Left lung (tissue), 10 donors: ENCODE measurements around the gene TMX1. TPM values are rescaled to one million over a fixed set of nuclear protein-coding genes. Genes with fewer than 3 reads are reported as not detected.
A peak's percentile ranks its signal among the peaks of the same experiment; 100 is the strongest.

Source experiments
- ATAC-seq: fragments of 200-7000 bp; cut with Tn5 transposase; one replicate; pipeline ENCODE4 v1.9.1; 2020; ENCODE audit warnings: moderate library complexity
- DNase-seq, 4 donors: peaks; one replicate each; pipeline ENCODE4 v3.0.0-alpha.2; 2013 to 2020
- H3K27ac ChIP-seq, 2 donors: fragments of 200-600 bp; sonication (generic) in 1 of 2; one replicate each; pipeline versions ENCODE4 v1.5.0 to v1.8.0; 2020 to 2021
- H3K27me3 ChIP-seq, 2 donors: fragments of 200-600 bp; sonication (generic) in 1 of 2; one replicate each; pipeline versions ENCODE4 v1.5.0 to v1.8.0; 2020 to 2021
- H3K36me3 ChIP-seq, 2 donors: fragments of 200-600 bp; sonication (generic) in 1 of 2; one replicate each; pipeline versions ENCODE4 v1.5.0 to v1.8.0; 2020 to 2021
- H3K4me1 ChIP-seq, 2 donors: fragments of 200-600 bp; one replicate each; pipeline ENCODE4 v1.8.0; 2021
- H3K4me3 ChIP-seq, 2 donors: fragments of 200-600 bp; sonication (generic) in 1 of 2; one replicate each; pipeline versions ENCODE4 v1.5.0 to v1.8.0; 2020 to 2021; ENCODE audit warnings: mild to moderate bottlenecking in 1 of 2
- H3K9me3 ChIP-seq, 2 donors: fragments of 200-600 bp; sonication (generic) in 1 of 2; one replicate each; pipeline versions ENCODE4 v1.5.0 to v1.8.0; 2020 to 2021
- intact Hi-C, 2 donors: fragments of 100-400 bp; cut with DNase I; formaldehyde crosslinking; loops; one replicate each; pipeline versions ENCODE4 v1.11.2 to v1.14.2; 2022
- polyA plus RNA-seq, 6 donors: library from polyadenylated mRNA; unstranded; fragments of 120-200 nt; gene quantifications; one replicate each; pipeline ENCODE4 v1.2.1, GENCODE V29; 2013; ENCODE audit not compliant: insufficient read length in 6 of 6
- total RNA-seq, 2 donors: library from RNA; stranded (reverse); fragmentation: NEBNext Ultra II Directional; extraction: Animal tissue kit (Norgen Biotek cat#: 25700); gene quantifications; one replicate each; pipeline ENCODE4 v1.2.1, GENCODE V29; 2021
- TF ChIP-seq, protein P1 (sequence below), 2 donors: fragments of 200-600 bp; sonication (generic) in 1 of 2; IDR thresholded peaks; one replicate each; pipeline versions ENCODE4 v1.5.0 to v1.8.0; 2021; ENCODE audit warnings: antibody characterized with exemption in 2 of 2
- donor health status: DM: no; HTN: yes; CAD: no.
- donor health status: DM: no; HTN: no; CAD: no.

Gene TMX1
- total and polyA plus RNA-seq, 8 donors = 32.7 to 55.7 (median 49.6) TPM

DNA sequence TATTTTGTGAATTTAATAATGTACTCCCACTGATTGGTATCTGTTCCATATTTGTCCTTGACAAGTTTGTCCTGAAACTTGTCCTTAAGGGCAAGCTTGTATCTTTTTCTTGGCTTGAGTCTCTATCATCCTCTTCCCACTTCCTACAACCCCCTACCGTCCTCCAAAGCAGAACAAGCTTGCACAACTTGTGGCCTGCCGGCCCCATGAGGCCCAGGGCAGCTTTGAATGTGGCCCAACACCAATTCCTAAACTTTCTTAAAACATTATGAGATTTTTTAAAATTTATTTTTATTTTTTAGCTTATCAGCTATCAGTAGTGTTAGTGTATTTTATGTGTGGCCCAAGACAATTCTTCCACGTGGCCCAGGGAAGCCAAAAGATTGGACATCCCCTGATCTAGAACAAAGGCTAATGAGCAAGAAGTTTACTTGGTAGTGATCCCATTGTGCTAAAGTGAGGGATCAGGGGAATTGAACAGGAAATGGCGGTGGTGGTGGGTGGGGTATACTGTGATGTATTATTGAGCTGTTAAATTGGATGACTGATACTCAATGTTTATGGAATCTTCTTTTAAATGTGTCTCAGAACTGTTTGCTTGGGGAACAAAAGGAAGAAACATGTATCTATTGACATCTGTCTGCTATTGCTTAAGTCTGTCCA, 37.8 kb downstream of the TMX1 start:
- no peaks in the 10 kb centered on the region for H3K27me3 ChIP-seq
- intact Hi-C loops = no loop called here
- DNase-seq (no peak), ATAC-seq (no peak)
- no peaks in the 10 kb centered on the region for H3K9me3 ChIP-seq
- H3K4me3 ChIP-seq = no peak overlapping the region
- H3K4me1 ChIP-seq = no peaks in the 10 kb centered on the region
- no peak overlapping the region for H3K27ac ChIP-seq
- H3K36me3 ChIP-seq = no peaks in the 10 kb centered on the region
- TF ChIP-seq, protein P1, sequence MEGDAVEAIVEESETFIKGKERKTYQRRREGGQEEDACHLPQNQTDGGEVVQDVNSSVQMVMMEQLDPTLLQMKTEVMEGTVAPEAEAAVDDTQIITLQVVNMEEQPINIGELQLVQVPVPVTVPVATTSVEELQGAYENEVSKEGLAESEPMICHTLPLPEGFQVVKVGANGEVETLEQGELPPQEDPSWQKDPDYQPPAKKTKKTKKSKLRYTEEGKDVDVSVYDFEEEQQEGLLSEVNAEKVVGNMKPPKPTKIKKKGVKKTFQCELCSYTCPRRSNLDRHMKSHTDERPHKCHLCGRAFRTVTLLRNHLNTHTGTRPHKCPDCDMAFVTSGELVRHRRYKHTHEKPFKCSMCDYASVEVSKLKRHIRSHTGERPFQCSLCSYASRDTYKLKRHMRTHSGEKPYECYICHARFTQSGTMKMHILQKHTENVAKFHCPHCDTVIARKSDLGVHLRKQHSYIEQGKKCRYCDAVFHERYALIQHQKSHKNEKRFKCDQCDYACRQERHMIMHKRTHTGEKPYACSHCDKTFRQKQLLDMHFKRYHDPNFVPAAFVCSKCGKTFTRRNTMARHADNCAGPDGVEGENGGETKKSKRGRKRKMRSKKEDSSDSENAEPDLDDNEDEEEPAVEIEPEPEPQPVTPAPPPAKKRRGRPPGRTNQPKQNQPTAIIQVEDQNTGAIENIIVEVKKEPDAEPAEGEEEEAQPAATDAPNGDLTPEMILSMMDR (IDR thresholded peaks at IDR 0.05) = no peak

DNA sequence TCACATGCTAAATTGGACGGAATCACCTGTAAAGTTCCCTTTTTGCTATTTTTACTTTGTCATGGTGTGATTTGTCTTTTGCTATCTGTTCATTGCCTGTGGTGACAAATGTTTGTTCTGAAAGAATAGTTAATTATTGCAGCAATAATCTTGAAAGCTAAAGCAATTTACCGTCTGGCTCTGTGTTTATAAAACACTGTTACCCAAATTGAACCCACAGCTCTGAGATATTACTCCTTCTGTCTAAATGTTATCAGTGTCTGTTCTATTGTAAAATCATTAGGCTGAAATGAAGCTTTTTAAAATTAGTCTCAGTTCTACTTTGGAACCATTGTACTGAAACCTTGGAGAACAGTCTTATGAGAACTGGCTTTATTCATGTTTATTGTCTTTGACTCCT, 42.5 kb downstream of the TMX1 start:
- H3K27me3 ChIP-seq = no peaks in the 10 kb centered on the region
- TF ChIP-seq, protein P1 (IDR thresholded peaks at IDR 0.05) = no peak
- ATAC-seq (no peak), DNase-seq (no peak)
- no peaks in the 10 kb centered on the region for H3K9me3 ChIP-seq
- no peaks in the 10 kb centered on the region for H3K36me3 ChIP-seq
- H3K4me1 ChIP-seq = no peaks in the 10 kb centered on the region
- H3K27ac ChIP-seq = no peak overlapping the region
- intact Hi-C loops = no loop called here
- no peak overlapping the region for H3K4me3 ChIP-seq

DNA sequence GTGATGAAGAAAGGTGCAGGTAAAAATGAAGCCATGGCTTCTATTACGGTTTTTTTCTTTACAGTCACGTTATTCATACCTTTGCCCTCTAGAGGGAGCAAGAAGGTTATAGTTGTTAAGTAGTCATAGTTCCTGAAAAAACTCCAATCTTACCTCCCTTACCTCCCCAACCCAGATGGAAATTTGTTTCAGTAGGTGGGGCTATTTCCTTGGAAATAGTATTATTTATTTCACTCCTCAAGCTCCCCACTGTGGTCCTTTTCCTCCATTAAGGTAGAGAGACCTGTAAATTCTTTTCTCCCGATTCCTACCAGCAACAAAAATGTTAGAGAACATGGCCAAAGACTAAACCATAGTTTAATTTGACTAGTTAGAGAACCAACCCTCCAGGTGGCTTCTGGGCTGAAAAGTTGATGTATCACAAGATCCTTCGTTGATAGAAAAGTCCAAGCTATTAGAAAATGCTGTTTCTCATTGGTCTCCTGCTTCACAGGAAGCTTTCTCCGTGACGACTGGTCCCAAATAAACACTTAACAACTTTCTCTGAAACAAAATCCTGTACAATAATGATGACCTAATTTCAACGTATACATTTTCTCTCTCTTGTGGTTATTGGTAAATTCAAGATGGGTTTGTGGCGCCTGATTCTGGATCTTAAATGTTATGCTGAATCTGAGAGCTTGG, 43.5 kb downstream of the TMX1 start:
- ATAC-seq = peak; percentile 97
- intact Hi-C loops = no loop called here
- H3K27me3 ChIP-seq = no peaks in the 10 kb centered on the region
- no peaks in the 10 kb centered on the region for H3K36me3 ChIP-seq
- DNase-seq = peak in 2 of 4 donors; percentile 59 to 81
- no peaks in the 10 kb centered on the region for H3K9me3 ChIP-seq
- H3K4me1 ChIP-seq = no peaks in the 10 kb centered on the region
- TF ChIP-seq, protein P1 (IDR thresholded peaks at IDR 0.05) = peak; percentile 61 to 62
- no peak overlapping the region for H3K27ac ChIP-seq
- H3K4me3 ChIP-seq = no peak overlapping the region

DNA sequence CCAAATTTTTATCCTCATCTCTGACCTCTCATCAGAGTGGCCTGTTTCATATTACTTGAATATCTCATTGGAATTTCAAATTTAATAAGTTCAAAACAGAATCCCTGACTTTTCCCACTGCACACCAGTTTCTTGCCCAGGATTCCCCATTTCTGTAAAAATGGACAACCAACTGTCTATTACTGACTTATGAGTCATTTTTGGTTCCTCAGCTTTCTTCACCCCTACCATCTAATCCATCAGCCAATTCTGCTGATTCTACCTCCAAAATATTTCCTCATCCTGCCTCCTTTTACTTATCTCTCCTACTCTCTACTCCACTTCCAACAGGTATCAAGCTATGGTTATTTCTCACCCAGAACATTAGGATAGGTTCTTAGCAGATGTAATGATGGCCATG, 44.2 kb downstream of the TMX1 start:
- TF ChIP-seq, protein P1 (IDR thresholded peaks at IDR 0.05) = no peak
- Histone ChIP-seq H3K4me1 (no peaks in the 10 kb centered on the region), H3K27me3 (no peaks in the 10 kb centered on the region), H3K4me3 (no peak overlapping the region), H3K27ac (no peak overlapping the region), H3K9me3 (no peaks in the 10 kb centered on the region), H3K36me3 (no peaks in the 10 kb centered on the region)
- no peak for DNase-seq
- no peak for ATAC-seq
- intact Hi-C loops = no loop called here

DNA sequence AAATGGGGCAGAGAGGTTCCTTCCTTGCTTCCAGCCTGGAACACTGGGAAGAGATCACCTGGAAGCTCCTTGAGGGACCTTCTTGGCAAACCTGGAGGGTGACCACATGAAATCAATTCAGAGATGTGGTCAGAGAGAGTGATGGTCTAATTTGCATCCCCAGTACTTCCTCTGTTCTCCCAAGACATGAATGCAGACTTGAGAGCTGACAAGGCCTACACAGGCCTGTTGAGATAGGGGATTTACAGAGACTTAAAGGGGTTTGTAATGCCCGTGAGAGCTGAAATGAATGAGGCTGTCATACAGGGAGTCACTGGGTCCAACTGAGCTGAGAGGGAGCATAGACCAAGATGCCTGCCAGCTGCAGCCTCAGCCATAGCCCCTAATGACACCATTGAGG, 45.1 kb downstream of the TMX1 start:
- Histone ChIP-seq H3K27ac (no peak overlapping the region), H3K36me3 (no peaks in the 10 kb centered on the region), H3K4me1 (no peaks in the 10 kb centered on the region), H3K27me3 (no peaks in the 10 kb centered on the region), H3K9me3 (no peaks in the 10 kb centered on the region), H3K4me3 (no peak overlapping the region)
- intact Hi-C loops = loop anchor here in 1 of 2 donors (5.0 kb wide), 1 partner anchor 492 kb away; no protein-coding TSS in a partner anchor
- no peak for DNase-seq
- ATAC-seq = no peak
- TF ChIP-seq, protein P1 (IDR thresholded peaks at IDR 0.05) = no peak
